OCI-LY7 (cell line): ENCODE measurements around the gene GTF3C6. TPM values are rescaled to one million over a fixed set of nuclear protein-coding genes. Genes with fewer than 3 reads are reported as not detected.
A peak's percentile ranks its signal among the peaks of the same experiment; 100 is the strongest.
"Not testable (repeated sequence)": the region's sequence is repeated elsewhere in the genome, so short reads cannot be mapped to it uniquely, and the experiment has no call there.

Source experiments
- BruUV-seq: library from RNA; stranded (reverse); fragments of 400-500 nt; replicated peaks from 2 replicates; lab custom pipeline; 2021; lab: Mats Ljungman, UMichigan
- CTCF ChIA-PET: fragments of 300-600 bp; sonication (Branson Sonifier 250); formaldehyde crosslinking; loops from one replicate; lab custom pipeline; 2022; ENCODE audit warnings: antibody characterized with exemption; ENCODE audit not compliant: unreplicated experiment; lab: Charles Lee
- POLR2A ChIA-PET: fragments of 300-600 bp; sonication (Branson Sonifier 250); formaldehyde crosslinking; loops from one replicate; lab custom pipeline; 2022; ENCODE audit warnings: antibody characterized with exemption; lab: Charles Lee
- DNase-seq: peaks from one replicate; pipeline ENCODE4 v3.0.0-alpha.2; 2015; ENCODE audit warnings: low spot score
- H2AFZ ChIP-seq: fragments of 200-600 bp; sonication (generic), shearing (Covaris generic); 2 replicates; pipeline ENCODE4 v1.6.1; 2014; ENCODE audit warnings: mild to moderate bottlenecking, antibody characterized with exemption, low read length, moderate library complexity
- H3K27ac ChIP-seq: fragments of 200-600 bp; sonication (generic); 2 replicates; pipeline ENCODE4 v1.5.1; 2014; ENCODE audit warnings: mixed run types, low read depth, mild to moderate bottlenecking, moderate library complexity, low read length, inconsistent platforms; ENCODE audit not compliant: poor library complexity, severe bottlenecking
- H3K36me3 ChIP-seq: fragments of 200-600 bp; sonication (generic); 2 replicates; pipeline ENCODE4 v1.6.1; 2014; ENCODE audit warnings: mild to moderate bottlenecking, antibody characterized with exemption, low read length, moderate library complexity, mixed read lengths; ENCODE audit not compliant: insufficient read depth
- H3K4me1 ChIP-seq: fragments of 200-600 bp; sonication (generic); 2 replicates; pipeline ENCODE4 v1.5.1; 2014; ENCODE audit warnings: mild to moderate bottlenecking, low read length; ENCODE audit not compliant: insufficient read depth, poor library complexity, severe bottlenecking
- H3K4me2 ChIP-seq: fragments of 200-600 bp; sonication (generic); 2 replicates; pipeline ENCODE4 v1.6.1; 2014; ENCODE audit warnings: mild to moderate bottlenecking, low read length
- H3K4me3 ChIP-seq: fragments of 200-600 bp; sonication (generic); 2 replicates; pipeline ENCODE4 v1.5.1; 2014; ENCODE audit warnings: mild to moderate bottlenecking, low read depth, low read length; ENCODE audit not compliant: poor library complexity, severe bottlenecking
- H3K79me2 ChIP-seq: fragments of 200-600 bp; sonication (generic); 2 replicates; pipeline ENCODE4 v1.6.1; 2016; ENCODE audit warnings: low read depth, mild to moderate bottlenecking, low read length, moderate library complexity, mixed read lengths; ENCODE audit not compliant: insufficient read depth
- H3K9me2 ChIP-seq: fragments of 200-600 bp; sonication (generic); 2 replicates; pipeline ENCODE4 v1.6.1; 2016; ENCODE audit warnings: mild to moderate bottlenecking, low read length, mixed read lengths; ENCODE audit not compliant: insufficient read depth
- H3K9me3 ChIP-seq: fragments of 200-600 bp; sonication (generic); 2 replicates; pipeline ENCODE4 v1.6.1; 2014; ENCODE audit warnings: mild to moderate bottlenecking, mixed run types, low read length, mixed read lengths
- H4K20me1 ChIP-seq: fragments of 200-600 bp; sonication (generic); 2 replicates; pipeline ENCODE4 v1.6.1; 2014; ENCODE audit warnings: mild to moderate bottlenecking, antibody characterized with exemption, low read length, moderate library complexity, mixed read lengths; ENCODE audit not compliant: insufficient read depth
- EZH2phosphoT487 ChIP-seq: fragments of 200-600 bp; sonication (generic); IDR thresholded peaks from 2 replicates; pipeline ENCODE4 v1.6.1; 2018; ENCODE audit warnings: low read depth, borderline replicate concordance, mild to moderate bottlenecking, mixed run types, antibody characterized with exemption, low read length, moderate library complexity, mixed read lengths
- intact Hi-C: fragments of 100-400 bp; cut with micrococcal nuclease; formaldehyde crosslinking; loops from one replicate; pipeline ENCODE4 v1.10.0; 2022; ENCODE audit not compliant: unreplicated experiment
- total RNA-seq, 2 experiments: library from RNA; depleted of rRNA in 1 of 2; stranded (reverse); fragments of >200 nt in 1 of 2; shearing (Covaris generic) in 1 of 2; gene quantifications; 2 replicates each; pipeline ENCODE4 v1.2.3, GENCODE V29; 2014 to 2022
- TF ChIP-seq, protein P1 (sequence below): fragments of 200-600 bp; sonication (generic); conservative IDR thresholded peaks from 2 replicates; pipeline ENCODE4 v1.5.1; 2014; ENCODE audit warnings: mild to moderate bottlenecking, antibody characterized with exemption, low read length, moderate library complexity, mixed read lengths

Gene GTF3C6
- total RNA-seq, 2 experiments from 2014 or later, result 29.7 to 71.0 TPM

DNA sequence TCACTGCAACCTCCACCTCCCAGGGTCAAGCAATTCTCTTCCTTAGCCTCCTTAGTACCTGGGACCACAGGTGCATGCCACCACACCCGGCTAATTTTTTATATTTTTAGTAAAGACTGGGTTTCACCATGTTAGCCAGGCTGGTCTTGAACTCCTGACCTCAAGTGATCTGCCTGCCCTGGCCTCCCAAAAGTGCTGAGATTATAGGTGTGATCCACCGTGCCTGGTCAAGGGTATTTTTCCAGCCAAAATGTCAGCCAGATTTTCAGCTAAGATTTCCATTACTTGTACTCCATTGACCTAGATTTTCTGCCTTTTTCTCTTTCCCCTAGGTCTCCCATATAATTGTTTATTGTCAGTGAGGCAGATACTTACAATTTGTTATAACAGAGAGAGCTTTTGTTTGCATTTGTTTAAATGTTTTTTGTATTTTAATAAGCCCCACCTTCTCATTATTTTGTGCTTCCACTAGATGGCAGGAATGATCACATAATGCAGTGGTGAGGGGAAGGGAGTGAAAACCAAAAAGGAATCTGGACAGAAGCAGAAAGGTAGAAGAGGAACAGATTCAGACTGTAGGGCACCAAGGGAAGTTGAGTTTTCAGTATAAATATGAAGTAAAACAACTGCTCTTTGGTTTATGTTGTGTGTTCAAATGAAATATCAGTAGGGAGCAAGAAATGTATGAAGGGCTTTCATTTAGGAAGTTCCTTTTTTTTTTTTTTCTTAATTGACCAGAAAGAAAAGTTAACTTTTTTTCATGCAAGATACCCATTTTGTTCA lies 53.0 kb downstream of the GTF3C6 start:
- no peaks in the 10 kb centered on the region for H3K79me2 ChIP-seq
- CTCF ChIA-PET, result no interaction called here
- no peak for TF ChIP-seq EZH2phosphoT487
- TF ChIP-seq, protein P1, sequence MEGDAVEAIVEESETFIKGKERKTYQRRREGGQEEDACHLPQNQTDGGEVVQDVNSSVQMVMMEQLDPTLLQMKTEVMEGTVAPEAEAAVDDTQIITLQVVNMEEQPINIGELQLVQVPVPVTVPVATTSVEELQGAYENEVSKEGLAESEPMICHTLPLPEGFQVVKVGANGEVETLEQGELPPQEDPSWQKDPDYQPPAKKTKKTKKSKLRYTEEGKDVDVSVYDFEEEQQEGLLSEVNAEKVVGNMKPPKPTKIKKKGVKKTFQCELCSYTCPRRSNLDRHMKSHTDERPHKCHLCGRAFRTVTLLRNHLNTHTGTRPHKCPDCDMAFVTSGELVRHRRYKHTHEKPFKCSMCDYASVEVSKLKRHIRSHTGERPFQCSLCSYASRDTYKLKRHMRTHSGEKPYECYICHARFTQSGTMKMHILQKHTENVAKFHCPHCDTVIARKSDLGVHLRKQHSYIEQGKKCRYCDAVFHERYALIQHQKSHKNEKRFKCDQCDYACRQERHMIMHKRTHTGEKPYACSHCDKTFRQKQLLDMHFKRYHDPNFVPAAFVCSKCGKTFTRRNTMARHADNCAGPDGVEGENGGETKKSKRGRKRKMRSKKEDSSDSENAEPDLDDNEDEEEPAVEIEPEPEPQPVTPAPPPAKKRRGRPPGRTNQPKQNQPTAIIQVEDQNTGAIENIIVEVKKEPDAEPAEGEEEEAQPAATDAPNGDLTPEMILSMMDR, result peak; percentile 82
- H3K9me3 ChIP-seq, result peaks cover 13% of the 10 kb centered on the region
- no peak overlapping the region for H2AFZ ChIP-seq
- peak; percentile 40 for DNase-seq
- H3K4me2 ChIP-seq, result no peak overlapping the region
- intact Hi-C loops, result loop anchor here (5.0 kb wide), 1 partner anchor 201 kb away; no protein-coding TSS in a partner anchor
- no peaks in the 10 kb centered on the region for H3K4me1 ChIP-seq
- H3K4me3 ChIP-seq, result no peak overlapping the region
- peaks cover 95% of the 10 kb centered on the region for H3K36me3 ChIP-seq
- no peaks in the 10 kb centered on the region for H4K20me1 ChIP-seq
- POLR2A ChIA-PET, result interaction anchor here (0.5 to 1.3 kb wide), 6 partner anchors 10 to 1833 kb away, joined by 3 to 8 read pairs (median 3); no protein-coding TSS in a partner anchor
- no peaks in the 10 kb centered on the region for H3K9me2 ChIP-seq
- H3K27ac ChIP-seq, result no peak overlapping the region
- no TSS peak for BruUV-seq

DNA sequence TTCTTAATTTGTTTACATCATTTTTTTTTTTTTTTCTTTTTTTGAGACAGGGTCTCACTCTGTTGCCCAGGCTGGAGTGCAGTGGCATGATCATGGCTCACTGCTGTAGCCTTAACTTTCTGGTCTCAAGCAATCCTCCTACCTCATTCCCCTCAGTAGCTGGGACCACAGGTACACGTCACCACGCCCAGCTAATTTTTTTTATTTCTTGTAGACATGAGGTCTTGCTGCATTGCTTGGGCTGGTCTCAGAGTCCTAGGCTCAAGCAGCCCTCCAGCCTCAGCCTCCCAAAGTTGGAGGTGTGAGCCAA lies 53.6 kb downstream of the GTF3C6 start:
- POLR2A ChIA-PET, result interaction anchor here (0.7 kb wide), 2 partner anchors 24 to 472 kb away, joined by 3 read pairs; no protein-coding TSS in a partner anchor
- DNase-seq, result no peak
- BruUV-seq, result no TSS peak
- Histone ChIP-seq H3K4me1 (no peaks in the 10 kb centered on the region), H4K20me1 (no peaks in the 10 kb centered on the region), H3K9me3 (peaks cover 13% of the 10 kb centered on the region), H3K36me3 (peaks cover 94% of the 10 kb centered on the region), H3K4me2 (no peak overlapping the region), H3K79me2 (no peaks in the 10 kb centered on the region), H3K27ac (no peak overlapping the region), H3K4me3 (no peak overlapping the region), H3K9me2 (no peaks in the 10 kb centered on the region), H2AFZ (no peak overlapping the region)
- TF ChIP-seq, protein P1, result no peak
- no peak for TF ChIP-seq EZH2phosphoT487
- CTCF ChIA-PET, result no interaction called here
- intact Hi-C loops, result loop anchor here (5.0 kb wide), 1 partner anchor 200 kb away; no protein-coding TSS in a partner anchor

DNA sequence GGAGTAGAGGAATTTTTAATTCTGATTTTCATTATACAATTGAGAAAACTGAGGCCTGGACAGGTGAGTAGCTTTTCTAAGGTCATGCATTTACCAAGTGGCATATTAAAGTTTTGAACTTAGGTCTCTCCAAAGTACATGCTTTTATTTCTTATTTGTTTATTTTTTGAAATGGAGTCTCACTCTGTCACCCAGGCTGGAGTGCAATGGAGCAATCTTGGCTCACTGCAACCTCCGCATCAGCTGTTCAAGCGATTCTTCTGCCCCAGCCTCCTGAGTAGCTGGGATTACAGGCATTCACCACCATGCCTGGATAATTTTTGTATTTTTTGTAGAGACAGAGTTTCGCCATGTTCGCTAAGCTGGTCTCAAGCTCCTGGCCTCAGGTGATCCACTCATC lies 54.0 kb downstream of the GTF3C6 start:
- Histone ChIP-seq H3K9me3 (peaks cover 13% of the 10 kb centered on the region), H3K36me3 (peaks cover 89% of the 10 kb centered on the region)
- H3K4me3 ChIP-seq, H4K20me1 ChIP-seq, H3K9me2 ChIP-seq, CTCF ChIA-PET, H2AFZ ChIP-seq, H3K4me1 ChIP-seq, H3K79me2 ChIP-seq, H3K4me2 ChIP-seq, H3K27ac ChIP-seq, BruUV-seq, DNase-seq: not testable (repeated sequence)
- intact Hi-C loops, result loop anchor here (5.0 kb wide), 1 partner anchor 200 kb away; no protein-coding TSS in a partner anchor
- POLR2A ChIA-PET, result interaction anchor here (0.7 kb wide), 2 partner anchors 24 to 472 kb away, joined by 3 read pairs; no protein-coding TSS in a partner anchor
